Measurements from ENCODE around the gene FBXL16.

DNA sequence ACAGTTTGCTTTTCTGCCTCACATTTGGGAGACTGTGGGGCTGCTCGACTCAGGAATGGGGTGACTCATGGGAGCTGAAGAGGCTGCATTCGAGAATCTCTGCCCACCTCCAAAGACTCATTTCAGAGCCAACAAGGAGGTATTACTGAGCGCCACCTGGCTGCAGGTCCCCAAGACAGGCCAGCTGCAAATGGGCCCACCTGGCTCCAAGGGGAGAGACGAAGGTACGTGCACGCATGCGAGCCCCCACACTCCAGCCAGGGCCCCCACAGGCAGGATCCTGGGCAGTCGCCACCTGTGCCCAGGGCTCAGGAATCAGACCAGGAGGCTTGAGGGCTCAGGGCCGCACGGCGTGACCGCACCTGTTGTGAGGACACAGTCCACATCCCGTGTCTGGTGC lies 27.3 kb upstream of the FBXL16 start:
- TF ChIP-seq, protein P1, sequence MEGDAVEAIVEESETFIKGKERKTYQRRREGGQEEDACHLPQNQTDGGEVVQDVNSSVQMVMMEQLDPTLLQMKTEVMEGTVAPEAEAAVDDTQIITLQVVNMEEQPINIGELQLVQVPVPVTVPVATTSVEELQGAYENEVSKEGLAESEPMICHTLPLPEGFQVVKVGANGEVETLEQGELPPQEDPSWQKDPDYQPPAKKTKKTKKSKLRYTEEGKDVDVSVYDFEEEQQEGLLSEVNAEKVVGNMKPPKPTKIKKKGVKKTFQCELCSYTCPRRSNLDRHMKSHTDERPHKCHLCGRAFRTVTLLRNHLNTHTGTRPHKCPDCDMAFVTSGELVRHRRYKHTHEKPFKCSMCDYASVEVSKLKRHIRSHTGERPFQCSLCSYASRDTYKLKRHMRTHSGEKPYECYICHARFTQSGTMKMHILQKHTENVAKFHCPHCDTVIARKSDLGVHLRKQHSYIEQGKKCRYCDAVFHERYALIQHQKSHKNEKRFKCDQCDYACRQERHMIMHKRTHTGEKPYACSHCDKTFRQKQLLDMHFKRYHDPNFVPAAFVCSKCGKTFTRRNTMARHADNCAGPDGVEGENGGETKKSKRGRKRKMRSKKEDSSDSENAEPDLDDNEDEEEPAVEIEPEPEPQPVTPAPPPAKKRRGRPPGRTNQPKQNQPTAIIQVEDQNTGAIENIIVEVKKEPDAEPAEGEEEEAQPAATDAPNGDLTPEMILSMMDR (optimal IDR thresholded peaks at IDR 0.05 in 1 of 3, IDR thresholded peaks at IDR 0.05 in 1 of 3, conservative IDR thresholded peaks at IDR 0.05 in 1 of 3; ENCODE audit: extremely low read depth in 1 of 3, insufficient read depth in 2 of 3, low read length in 3 of 3): peak in 1 of 3 experiments; percentile 36
- no peak for TF ChIP-seq EZH2 (IDR thresholded peaks at IDR 0.05; ENCODE audit: low read length)

Data from keratinocyte (primary cell).